Measurements from ENCODE around the gene C15orf61. TPM values are rescaled to one million over a fixed set of nuclear protein-coding genes. Genes with fewer than 3 reads are reported as not detected.

Gene C15orf61
- total RNA-seq, 4 donors from 2014 or later: 8.2 to 19.0 (median 13.5) TPM

- no peak for DNase-seq (ENCODE audit: low spot score in 2 of 2)
- no peak for TF ChIP-seq POLR2A (IDR thresholded peaks at IDR 0.05)
- no peak for TF ChIP-seq CTCF (IDR thresholded peaks at IDR 0.05)
- 81 to 90% methylated on average over 1 of the region's 1 CpG for WGBS, 2 donors
- intact Hi-C loops (cut with DNase I; ENCODE audit: low total_unique reads): no loop called here
- H3K4me3 ChIP-seq (ENCODE audit: low read depth, poor library complexity, severe bottlenecking): no peak overlapping the region
Observed at GRCh38 chr15:67495585-67495984, 25.3 kb upstream of the C15orf61 start.

- no peak for DNase-seq (ENCODE audit: low spot score in 2 of 2)
- intact Hi-C loops (cut with DNase I; ENCODE audit: low total_unique reads): no loop called here
- TF ChIP-seq POLR2A (IDR thresholded peaks at IDR 0.05): no peak
- WGBS, 2 donors: 22 to 27% methylated on average over 2 of the region's 2 CpGs
- H3K4me3 ChIP-seq (ENCODE audit: low read depth, poor library complexity, severe bottlenecking): no peak overlapping the region
Observed at GRCh38 chr15:67501177-67501835, 19.6 kb upstream of the C15orf61 start.

- no peak for DNase-seq (ENCODE audit: low spot score in 2 of 2)
- no peak overlapping the region for H3K4me3 ChIP-seq (ENCODE audit: low read depth, poor library complexity, severe bottlenecking)
- TF ChIP-seq CTCF (IDR thresholded peaks at IDR 0.05): no peak
- no peak for TF ChIP-seq POLR2A (IDR thresholded peaks at IDR 0.05)
- intact Hi-C loops (cut with DNase I; ENCODE audit: low total_unique reads): no loop called here
- WGBS, 2 donors: 58 to 65% methylated on average over 13 of the region's 13 CpGs
Observed at GRCh38 chr15:67501836-67502461, 19.0 kb upstream of the C15orf61 start.

- TF ChIP-seq POLR2A (IDR thresholded peaks at IDR 0.05) (no peak), CTCF (IDR thresholded peaks at IDR 0.05) (no peak)
- intact Hi-C loops (cut with DNase I; ENCODE audit: low total_unique reads): no loop called here
- H3K4me3 ChIP-seq (ENCODE audit: low read depth, poor library complexity, severe bottlenecking): no peak overlapping the region
- no peak for DNase-seq (ENCODE audit: low spot score in 2 of 2)
- 88 to 89% methylated on average over 6 of the region's 6 CpGs for WGBS, 2 donors
Observed at GRCh38 chr15:67504056-67504455, 16.9 kb upstream of the C15orf61 start.

- intact Hi-C loops (cut with DNase I; ENCODE audit: low total_unique reads): no loop called here
- peak in 1 of 2 donors; percentile 64 for DNase-seq (ENCODE audit: low spot score in 2 of 2)
- H3K4me3 ChIP-seq (ENCODE audit: low read depth, poor library complexity, severe bottlenecking): no peak overlapping the region
- 56 to 61% methylated on average over 5 of the region's 5 CpGs for WGBS, 2 donors
- TF ChIP-seq CTCF (IDR thresholded peaks at IDR 0.05) (no peak), POLR2A (IDR thresholded peaks at IDR 0.05) (no peak)
Observed at GRCh38 chr15:67504796-67505195, 16.1 kb upstream of the C15orf61 start.

GRCh38 chr15:67505675-67506572 is 15.0 kb upstream of the C15orf61 start:
- no peak for TF ChIP-seq POLR2A (IDR thresholded peaks at IDR 0.05)
- WGBS, 2 donors: 77 to 80% methylated on average over 5 of the region's 5 CpGs
- no peak for DNase-seq (ENCODE audit: low spot score in 2 of 2)
- H3K4me3 ChIP-seq (ENCODE audit: low read depth, poor library complexity, severe bottlenecking): no peak overlapping the region
- intact Hi-C loops (cut with DNase I; ENCODE audit: low total_unique reads): no loop called here

Measured in lower leg skin (tissue), 4 donors.